Caco-2 (cell line): ENCODE measurements around the gene NEXN. TPM values are rescaled to one million over a fixed set of nuclear protein-coding genes. Genes with fewer than 3 reads are reported as not detected.
"Not testable (repeated sequence)": the region's sequence is repeated elsewhere in the genome, so short reads cannot be mapped to it uniquely, and the experiment has no call there.

ENCODE experiments used
- BruUV-seq: library from RNA; stranded (reverse); fragments of 400-500 nt; replicated peaks from 2 replicates; lab custom pipeline; 2021; lab: Mats Ljungman, UMichigan
- CTCF ChIA-PET: fragments of 300-600 bp; sonication (Branson Sonifier 250); formaldehyde crosslinking; loops from one replicate; lab custom pipeline; 2022; ENCODE audit warnings: antibody characterized with exemption; lab: Charles Lee
- POLR2A ChIA-PET: fragments of 300-600 bp; sonication (Branson Sonifier 250); formaldehyde crosslinking; loops from one replicate; lab custom pipeline; 2022; ENCODE audit warnings: antibody characterized with exemption; lab: Charles Lee
- DNase-seq, 2 experiments: peaks; one replicate each; pipeline versions ENCODE4 v3.0.0 to v3.0.0-alpha.2; 2020 to 2022
- H3K27me3 ChIP-seq: replicated peaks from 2 replicates; pipeline ENCODE4 v1.6.0; 2011; ENCODE audit warnings: low read length; ENCODE audit not compliant: control insufficient read depth, insufficient read depth
- H3K36me3 ChIP-seq: 2 replicates; pipeline ENCODE4 v1.5.1; 2011; ENCODE audit warnings: low read length; ENCODE audit not compliant: control insufficient read depth, insufficient read depth
- H3K4me1 ChIP-seq: fragments of 250-450 bp; sonication (Bioruptor Pico); 2 replicates; pipeline ENCODE4 v1.5.1; 2020; ENCODE audit warnings: mild to moderate bottlenecking
- H3K4me3 ChIP-seq: 2 replicates; pipeline ENCODE4 v1.5.1; 2011; ENCODE audit warnings: low read depth, mild to moderate bottlenecking, control low read depth, low read length
- H3K9me3 ChIP-seq: fragments of 250-450 bp; sonication (Bioruptor Pico); 2 replicates; pipeline ENCODE4 v1.5.1; 2020; ENCODE audit warnings: mild to moderate bottlenecking, moderate library complexity
- H3K27ac Mint-ChIP-seq: one replicate; pipeline ENCODE4 v1.8.0; 2022; ENCODE audit warnings: mixed read lengths; ENCODE audit not compliant: unreplicated experiment
- H3K27me3 Mint-ChIP-seq: one replicate; pipeline ENCODE4 v1.8.0; 2022; ENCODE audit warnings: mixed read lengths; ENCODE audit not compliant: insufficient read depth, unreplicated experiment
- H3K36me3 Mint-ChIP-seq: one replicate; pipeline ENCODE4 v1.8.0; 2022; ENCODE audit warnings: mild to moderate bottlenecking, mixed read lengths; ENCODE audit not compliant: insufficient read depth, unreplicated experiment
- H3K4me1 Mint-ChIP-seq: one replicate; pipeline ENCODE4 v1.8.0; 2022; ENCODE audit warnings: low read depth, mixed read lengths; ENCODE audit not compliant: unreplicated experiment
- H3K4me3 Mint-ChIP-seq: one replicate; pipeline ENCODE4 v1.8.0; 2022; ENCODE audit warnings: mild to moderate bottlenecking, moderate library complexity, mixed read lengths; ENCODE audit not compliant: unreplicated experiment
- H3K9me3 Mint-ChIP-seq: one replicate; pipeline ENCODE4 v1.8.0; 2022; ENCODE audit warnings: mixed read lengths; ENCODE audit not compliant: unreplicated experiment
- CTCF ChIP-seq, 2 experiments: fragments of 200-600 bp in 1 of 2; IDR thresholded peaks; 1 replicate in 1 of 2; 2 replicates in 1 of 2; pipeline versions ENCODE4 v1.5.1 to v1.8.0; 2011 to 2022; ENCODE audit warnings: antibody characterized with exemption in 1 of 2, control low read depth in 1 of 2, inconsistent platforms in 1 of 2, low read depth in 1 of 2, low read length in 1 of 2, mild to moderate bottlenecking in 1 of 2, moderate library complexity in 1 of 2; ENCODE audit not compliant: insufficient read depth in 1 of 2, severe bottlenecking in 1 of 2, unreplicated experiment in 1 of 2
- intact Hi-C: fragments of 100-400 bp; cut with micrococcal nuclease; formaldehyde crosslinking; loops from one replicate; pipeline ENCODE4 v1.10.0; 2022; ENCODE audit not compliant: unreplicated experiment
- total RNA-seq: library from RNA; stranded (reverse); gene quantifications from 2 replicates; pipeline ENCODE4 v1.2.3, GENCODE V29; 2022

Gene NEXN
- total RNA-seq, 1 experiment from 2014 or later, result 1.1 TPM

GRCh38 chr1:77910116-77910515, 21.7 kb downstream of the NEXN start:
- H3K4me3 Mint-ChIP-seq, result no peak overlapping the region
- H3K9me3 ChIP-seq, result no peaks in the 10 kb centered on the region
- POLR2A ChIA-PET, result no interaction called here
- no peak for TF ChIP-seq CTCF (IDR thresholded peaks at IDR 0.05; ENCODE audit: insufficient read depth in 1 of 2, low read depth in 1 of 2, low read length in 1 of 2, severe bottlenecking in 1 of 2, unreplicated experiment in 1 of 2)
- H3K27me3 ChIP-seq, result no peaks in the 10 kb centered on the region
- H3K9me3 Mint-ChIP-seq, result no peaks in the 10 kb centered on the region
- no peak for DNase-seq
- CTCF ChIA-PET, result no interaction called here
- no peak overlapping the region for H3K27ac Mint-ChIP-seq
- BruUV-seq, result no TSS peak
- no peak overlapping the region for H3K4me3 ChIP-seq
- H3K36me3 Mint-ChIP-seq, result no peaks in the 10 kb centered on the region
- H3K27me3 Mint-ChIP-seq, result no peaks in the 10 kb centered on the region
- no peaks in the 10 kb centered on the region for H3K4me1 ChIP-seq
- intact Hi-C loops, result no loop called here
- H3K4me1 Mint-ChIP-seq, result no peaks in the 10 kb centered on the region
- no peaks in the 10 kb centered on the region for H3K36me3 ChIP-seq

DNA sequence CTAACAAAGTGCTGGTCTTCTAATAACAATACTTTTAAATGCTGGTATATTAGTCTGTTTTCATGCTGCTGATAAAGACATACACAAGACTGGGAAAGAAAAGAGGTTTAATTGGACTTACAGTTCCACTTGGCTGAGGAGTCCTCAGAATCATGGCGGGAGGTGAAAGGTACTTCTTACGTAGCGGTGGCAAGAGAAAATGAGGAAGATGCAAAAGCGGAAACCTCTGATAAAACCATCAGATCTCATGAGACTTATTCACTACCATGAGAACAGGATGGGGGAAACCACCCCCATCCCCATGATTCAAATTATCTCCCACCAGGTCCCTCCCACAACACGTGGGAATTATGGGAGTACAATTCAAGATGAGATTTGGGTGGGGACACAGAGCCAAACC, 30.5 kb downstream of the NEXN start:
- H3K27me3 Mint-ChIP-seq, H3K9me3 ChIP-seq, BruUV-seq, H3K27me3 ChIP-seq, H3K36me3 ChIP-seq, H3K9me3 Mint-ChIP-seq, H3K36me3 Mint-ChIP-seq, H3K4me1 ChIP-seq, H3K4me3 ChIP-seq, intact Hi-C loops, H3K27ac Mint-ChIP-seq, H3K4me1 Mint-ChIP-seq, DNase-seq, H3K4me3 Mint-ChIP-seq: not testable (repeated sequence)
- CTCF ChIA-PET, result interaction anchor here (0.5 kb wide), 1 partner anchor 319 kb away, joined by 3 read pairs; no protein-coding TSS in a partner anchor
- POLR2A ChIA-PET, result interaction anchor here (0.6 kb wide), 1 partner anchor 78 kb away, joined by 3 read pairs; no protein-coding TSS in a partner anchor

GRCh38 chr1:77925518-77925917, 37.1 kb downstream of the NEXN start:
- ChIA-PET POLR2A (no interaction called here), CTCF (no interaction called here)
- BruUV-seq, result no TSS peak
- no peak overlapping the region for H3K27ac Mint-ChIP-seq
- H3K4me3 ChIP-seq, result no peak overlapping the region
- no peaks in the 10 kb centered on the region for H3K27me3 ChIP-seq
- no peak for TF ChIP-seq CTCF (IDR thresholded peaks at IDR 0.05; ENCODE audit: insufficient read depth in 1 of 2, low read depth in 1 of 2, low read length in 1 of 2, severe bottlenecking in 1 of 2, unreplicated experiment in 1 of 2)
- no peaks in the 10 kb centered on the region for H3K9me3 Mint-ChIP-seq
- H3K4me3 Mint-ChIP-seq, result no peak overlapping the region
- DNase-seq, result no peak
- H3K4me1 Mint-ChIP-seq, result no peaks in the 10 kb centered on the region
- H3K36me3 ChIP-seq, result no peaks in the 10 kb centered on the region
- H3K9me3 ChIP-seq, result no peaks in the 10 kb centered on the region
- H3K4me1 ChIP-seq, result no peaks in the 10 kb centered on the region
- intact Hi-C loops, result no loop called here
- peaks cover 5% of the 10 kb centered on the region for H3K36me3 Mint-ChIP-seq
- H3K27me3 Mint-ChIP-seq, result no peaks in the 10 kb centered on the region

- DNase-seq, result no peak
- H3K36me3 Mint-ChIP-seq, result peaks cover 5% of the 10 kb centered on the region
- ChIA-PET POLR2A (no interaction called here), CTCF (no interaction called here)
- H3K4me1 ChIP-seq, result no peaks in the 10 kb centered on the region
- no peaks in the 10 kb centered on the region for H3K4me1 Mint-ChIP-seq
- H3K4me3 Mint-ChIP-seq, result no peak overlapping the region
- no peaks in the 10 kb centered on the region for H3K9me3 Mint-ChIP-seq
- no peak overlapping the region for H3K4me3 ChIP-seq
- H3K27ac Mint-ChIP-seq, result no peak overlapping the region
- intact Hi-C loops, result no loop called here
- no peak for TF ChIP-seq CTCF (IDR thresholded peaks at IDR 0.05; ENCODE audit: insufficient read depth in 1 of 2, low read depth in 1 of 2, low read length in 1 of 2, severe bottlenecking in 1 of 2, unreplicated experiment in 1 of 2)
- H3K27me3 ChIP-seq, result no peaks in the 10 kb centered on the region
- no TSS peak for BruUV-seq
- H3K36me3 ChIP-seq, result no peaks in the 10 kb centered on the region
- H3K9me3 ChIP-seq, result no peaks in the 10 kb centered on the region
- no peaks in the 10 kb centered on the region for H3K27me3 Mint-ChIP-seq
Observed at GRCh38 chr1:77925956-77926355, 37.5 kb downstream of the NEXN start.
